ENCODE measurements around the gene PSAP. TPM values are rescaled to one million over a fixed set of nuclear protein-coding genes. Genes with fewer than 3 reads are reported as not detected.
"Not testable (repeated sequence)": the region's sequence is repeated elsewhere in the genome, so short reads cannot be mapped to it uniquely, and the experiment has no call there.

Gene PSAP
- total RNA-seq, 1 donor from 2014 or later: 510 TPM

DNA sequence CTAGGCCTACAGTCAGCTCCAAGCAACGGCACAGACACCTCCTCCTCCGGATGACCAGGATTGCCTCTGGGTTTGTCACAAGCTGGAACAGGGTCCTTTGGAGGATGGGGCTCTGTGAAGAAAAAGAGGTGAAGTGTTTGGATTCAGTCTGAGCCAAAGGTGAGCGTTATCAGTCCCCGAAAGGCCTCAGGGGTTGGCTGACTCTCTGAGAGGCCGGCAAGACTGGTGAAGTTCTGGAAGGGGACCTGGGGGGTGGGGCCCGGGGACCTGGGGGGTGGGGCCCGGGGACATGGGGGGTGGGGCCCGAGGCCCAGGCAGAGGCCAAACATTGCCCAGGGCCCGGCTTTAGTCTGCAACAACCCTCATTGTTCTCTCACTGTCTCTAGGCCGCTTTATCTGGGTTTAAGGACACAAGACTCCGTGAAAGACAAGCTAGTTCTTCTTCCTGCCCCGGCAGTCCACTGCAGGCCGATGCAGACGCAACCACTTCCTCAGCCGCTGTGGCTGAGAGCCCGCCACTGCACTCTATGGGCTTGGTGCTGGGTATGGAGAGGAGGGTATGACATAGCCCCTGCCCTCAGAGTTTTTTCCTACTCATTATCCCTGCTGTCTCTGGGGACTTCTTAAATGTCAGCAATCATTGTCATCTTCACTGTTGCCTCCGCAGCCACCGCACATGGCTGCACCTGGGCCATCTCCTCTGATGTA lies 27.4 kb upstream of the PSAP start:
- H3K27me3 Mint-ChIP-seq: peaks cover 3% of the 10 kb centered on the region
- peak overlapping the region; percentile 69 for H3K27ac Mint-ChIP-seq
- H3K4me3 Mint-ChIP-seq (ENCODE audit: low read depth): no peak overlapping the region
- H3K4me1 Mint-ChIP-seq (ENCODE audit: low read depth): peaks cover 9% of the 10 kb centered on the region
- H3K9me3 Mint-ChIP-seq (ENCODE audit: low read depth): no peaks in the 10 kb centered on the region
- no peak for DNase-seq (ENCODE audit: low spot score, unreplicated experiment)
- H3K36me3 Mint-ChIP-seq (ENCODE audit: insufficient read depth): no peaks in the 10 kb centered on the region
- TF ChIP-seq, protein P1, sequence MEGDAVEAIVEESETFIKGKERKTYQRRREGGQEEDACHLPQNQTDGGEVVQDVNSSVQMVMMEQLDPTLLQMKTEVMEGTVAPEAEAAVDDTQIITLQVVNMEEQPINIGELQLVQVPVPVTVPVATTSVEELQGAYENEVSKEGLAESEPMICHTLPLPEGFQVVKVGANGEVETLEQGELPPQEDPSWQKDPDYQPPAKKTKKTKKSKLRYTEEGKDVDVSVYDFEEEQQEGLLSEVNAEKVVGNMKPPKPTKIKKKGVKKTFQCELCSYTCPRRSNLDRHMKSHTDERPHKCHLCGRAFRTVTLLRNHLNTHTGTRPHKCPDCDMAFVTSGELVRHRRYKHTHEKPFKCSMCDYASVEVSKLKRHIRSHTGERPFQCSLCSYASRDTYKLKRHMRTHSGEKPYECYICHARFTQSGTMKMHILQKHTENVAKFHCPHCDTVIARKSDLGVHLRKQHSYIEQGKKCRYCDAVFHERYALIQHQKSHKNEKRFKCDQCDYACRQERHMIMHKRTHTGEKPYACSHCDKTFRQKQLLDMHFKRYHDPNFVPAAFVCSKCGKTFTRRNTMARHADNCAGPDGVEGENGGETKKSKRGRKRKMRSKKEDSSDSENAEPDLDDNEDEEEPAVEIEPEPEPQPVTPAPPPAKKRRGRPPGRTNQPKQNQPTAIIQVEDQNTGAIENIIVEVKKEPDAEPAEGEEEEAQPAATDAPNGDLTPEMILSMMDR (IDR thresholded peaks at IDR 0.05; ENCODE audit: unreplicated experiment): no peak

DNA sequence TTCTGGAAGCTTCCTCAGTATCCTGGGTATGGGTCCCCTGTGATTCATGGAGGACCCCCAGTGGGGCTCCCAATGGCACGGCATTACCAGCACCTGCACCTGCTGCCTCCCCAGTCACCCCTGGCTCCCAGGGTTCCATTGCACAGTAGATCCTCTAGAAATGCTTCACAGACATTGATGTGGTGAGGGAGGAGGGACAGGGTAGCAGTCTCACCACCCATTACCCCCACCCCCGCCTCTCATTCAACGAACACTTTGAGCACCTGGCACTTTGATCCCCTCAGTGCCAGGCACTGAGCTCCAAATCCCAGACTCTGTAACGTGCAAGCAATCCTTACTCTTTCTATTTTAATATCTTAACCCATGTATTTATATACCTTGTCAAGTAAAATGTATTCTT lies 26.8 kb upstream of the PSAP start:
- TF ChIP-seq, protein P1 (IDR thresholded peaks at IDR 0.05; ENCODE audit: unreplicated experiment): no peak
- H3K27ac Mint-ChIP-seq: no peak overlapping the region
- peaks cover 9% of the 10 kb centered on the region for H3K4me1 Mint-ChIP-seq (ENCODE audit: low read depth)
- no peak overlapping the region for H3K4me3 Mint-ChIP-seq (ENCODE audit: low read depth)
- DNase-seq (ENCODE audit: low spot score, unreplicated experiment): no peak
- H3K9me3 Mint-ChIP-seq (ENCODE audit: low read depth): no peaks in the 10 kb centered on the region
- no peaks in the 10 kb centered on the region for H3K36me3 Mint-ChIP-seq (ENCODE audit: insufficient read depth)
- peaks cover 1% of the 10 kb centered on the region for H3K27me3 Mint-ChIP-seq

DNA sequence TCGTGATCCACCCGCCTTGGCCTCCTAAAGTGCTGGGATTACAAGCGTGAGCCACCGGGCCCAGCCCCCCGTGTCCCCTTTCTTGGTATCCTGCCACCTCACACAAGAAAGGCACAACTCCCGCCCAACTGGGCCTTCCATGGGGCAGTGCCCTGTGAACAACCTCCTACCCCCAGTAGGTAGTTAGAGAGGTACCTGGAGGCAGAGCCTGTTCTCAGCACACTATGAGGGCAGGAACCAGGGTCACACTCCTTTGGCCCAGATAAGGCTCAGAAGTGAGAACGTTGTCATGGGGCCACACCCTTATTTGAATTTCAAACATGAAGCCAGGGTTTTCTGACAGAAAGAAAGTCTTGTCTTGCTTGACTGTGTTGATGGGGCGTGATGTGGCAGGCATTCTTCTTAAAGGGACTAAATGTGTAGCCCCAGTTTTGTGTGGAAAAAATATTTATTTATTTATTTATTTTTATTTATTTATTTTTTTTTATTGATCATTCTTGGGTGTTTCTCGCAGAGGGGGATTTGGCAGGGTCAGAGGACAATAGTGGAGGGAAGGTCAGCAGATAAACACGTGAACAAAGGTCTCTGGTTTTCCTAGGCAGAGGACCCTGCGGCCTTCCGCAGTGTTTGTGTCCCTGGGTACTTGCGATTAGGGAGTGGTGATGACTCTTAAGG lies 23.8 kb upstream of the PSAP start:
- not testable (repeated sequence) for H3K27me3 Mint-ChIP-seq; H3K4me1 Mint-ChIP-seq (ENCODE audit: low read depth); H3K4me3 Mint-ChIP-seq (ENCODE audit: low read depth); H3K36me3 Mint-ChIP-seq (ENCODE audit: insufficient read depth); DNase-seq (ENCODE audit: low spot score, unreplicated experiment); H3K9me3 Mint-ChIP-seq (ENCODE audit: low read depth)
- H3K27ac Mint-ChIP-seq: peak overlapping the region; percentile 29

DNA sequence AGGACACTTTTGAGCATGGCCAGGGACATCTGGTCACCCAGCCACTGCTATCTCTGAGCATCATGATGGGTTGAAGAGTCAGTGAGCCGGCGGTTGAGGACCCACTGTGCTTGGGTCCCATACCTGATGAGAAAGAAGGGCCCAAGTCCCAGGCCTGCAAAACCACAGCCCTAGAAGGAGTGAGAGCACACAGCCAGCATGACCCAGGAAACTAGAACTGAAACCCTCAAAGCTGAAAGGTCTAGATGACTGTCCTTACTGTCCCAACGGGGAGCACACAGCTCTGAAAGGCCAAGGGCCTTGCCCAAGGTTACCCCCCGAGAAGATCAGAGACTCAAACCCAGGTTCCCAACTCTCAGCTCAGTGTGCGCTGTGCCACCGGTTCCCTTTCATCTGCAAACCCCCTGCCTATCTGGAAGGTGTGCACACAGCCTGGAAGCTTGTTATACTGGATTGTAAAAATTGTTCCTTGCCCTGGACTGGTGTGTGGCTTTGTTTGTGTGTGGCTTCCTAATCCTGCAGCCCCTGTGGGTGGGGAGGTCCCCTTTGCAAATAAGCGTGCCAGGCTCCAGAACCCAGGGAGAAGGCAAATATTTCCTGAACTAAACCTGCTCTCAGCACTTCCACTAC lies 22.6 kb upstream of the PSAP start:
- H3K9me3 Mint-ChIP-seq (ENCODE audit: low read depth): no peaks in the 10 kb centered on the region
- H3K27ac Mint-ChIP-seq: no peak overlapping the region
- TF ChIP-seq, protein P1 (IDR thresholded peaks at IDR 0.05; ENCODE audit: unreplicated experiment): no peak
- H3K27me3 Mint-ChIP-seq: no peaks in the 10 kb centered on the region
- H3K4me3 Mint-ChIP-seq (ENCODE audit: low read depth): no peak overlapping the region
- no peaks in the 10 kb centered on the region for H3K36me3 Mint-ChIP-seq (ENCODE audit: insufficient read depth)
- peaks cover 3% of the 10 kb centered on the region for H3K4me1 Mint-ChIP-seq (ENCODE audit: low read depth)
- no peak for DNase-seq (ENCODE audit: low spot score, unreplicated experiment)

DNA sequence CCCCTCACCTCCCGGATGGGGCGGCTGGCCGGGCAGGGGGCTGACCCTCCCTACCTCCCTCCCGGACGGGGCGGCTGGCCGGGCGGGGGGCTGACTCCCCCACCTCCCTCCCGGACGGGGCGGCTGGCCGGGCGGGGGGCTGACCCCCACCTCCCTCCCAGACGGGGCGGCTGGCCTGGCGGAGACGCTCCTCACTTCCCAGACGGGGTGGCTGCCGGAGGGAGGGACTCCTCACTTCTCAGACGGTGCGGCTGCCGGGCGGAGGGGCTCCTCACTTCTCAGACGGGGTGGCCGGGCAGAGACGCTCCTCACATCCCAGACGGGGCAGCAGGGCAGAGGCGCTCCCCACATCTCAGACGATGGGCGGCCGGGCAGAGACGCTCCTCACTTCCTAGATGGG lies 18.6 kb upstream of the PSAP start:
- H3K4me1 Mint-ChIP-seq (ENCODE audit: low read depth); H3K36me3 Mint-ChIP-seq (ENCODE audit: insufficient read depth); H3K4me3 Mint-ChIP-seq (ENCODE audit: low read depth); H3K27ac Mint-ChIP-seq; H3K27me3 Mint-ChIP-seq; H3K9me3 Mint-ChIP-seq (ENCODE audit: low read depth); DNase-seq (ENCODE audit: low spot score, unreplicated experiment): not testable (repeated sequence)

DNA sequence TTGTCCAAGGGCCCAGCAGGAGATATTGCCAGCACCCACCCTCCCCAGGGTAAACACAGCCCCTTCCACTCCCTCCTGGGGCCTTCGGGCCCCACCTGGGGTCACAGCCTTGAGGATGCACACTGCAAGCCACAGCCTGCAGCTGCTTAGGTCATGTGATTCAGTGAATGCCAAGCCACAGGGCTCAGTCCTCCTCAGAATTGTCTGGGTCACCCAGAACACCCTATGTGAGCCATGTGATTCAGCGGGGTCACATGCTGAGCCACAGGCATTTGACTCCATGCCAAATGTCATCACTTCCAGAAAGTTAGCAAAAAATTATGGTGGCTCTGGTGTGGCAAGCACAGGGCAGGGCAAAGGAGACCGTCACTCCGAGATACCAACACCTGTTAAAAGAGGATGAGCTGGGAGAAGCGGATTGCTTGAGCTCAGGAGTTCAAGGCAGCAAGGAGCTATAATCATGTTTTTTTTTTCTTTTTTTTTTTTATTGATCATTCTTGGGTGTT lies 17.2 kb upstream of the PSAP start:
- DNase-seq (ENCODE audit: low spot score, unreplicated experiment): no peak
- peak overlapping the region; percentile 12 for H3K4me3 Mint-ChIP-seq (ENCODE audit: low read depth)
- no peaks in the 10 kb centered on the region for H3K27me3 Mint-ChIP-seq
- TF ChIP-seq, protein P1 (IDR thresholded peaks at IDR 0.05; ENCODE audit: unreplicated experiment): no peak
- peak overlapping the region; percentile 88 for H3K27ac Mint-ChIP-seq
- peaks cover 5% of the 10 kb centered on the region for H3K4me1 Mint-ChIP-seq (ENCODE audit: low read depth)
- no peaks in the 10 kb centered on the region for H3K9me3 Mint-ChIP-seq (ENCODE audit: low read depth)
- H3K36me3 Mint-ChIP-seq (ENCODE audit: insufficient read depth): no peaks in the 10 kb centered on the region
